ENCODE data around the gene FGF11. TPM values are rescaled to one million over a fixed set of nuclear protein-coding genes. Genes with fewer than 3 reads are reported as not detected.

Gene FGF11
- total and polyA plus RNA-seq, 12 donors, result 2.0 to 15.9 (median 7.6) TPM

DNA sequence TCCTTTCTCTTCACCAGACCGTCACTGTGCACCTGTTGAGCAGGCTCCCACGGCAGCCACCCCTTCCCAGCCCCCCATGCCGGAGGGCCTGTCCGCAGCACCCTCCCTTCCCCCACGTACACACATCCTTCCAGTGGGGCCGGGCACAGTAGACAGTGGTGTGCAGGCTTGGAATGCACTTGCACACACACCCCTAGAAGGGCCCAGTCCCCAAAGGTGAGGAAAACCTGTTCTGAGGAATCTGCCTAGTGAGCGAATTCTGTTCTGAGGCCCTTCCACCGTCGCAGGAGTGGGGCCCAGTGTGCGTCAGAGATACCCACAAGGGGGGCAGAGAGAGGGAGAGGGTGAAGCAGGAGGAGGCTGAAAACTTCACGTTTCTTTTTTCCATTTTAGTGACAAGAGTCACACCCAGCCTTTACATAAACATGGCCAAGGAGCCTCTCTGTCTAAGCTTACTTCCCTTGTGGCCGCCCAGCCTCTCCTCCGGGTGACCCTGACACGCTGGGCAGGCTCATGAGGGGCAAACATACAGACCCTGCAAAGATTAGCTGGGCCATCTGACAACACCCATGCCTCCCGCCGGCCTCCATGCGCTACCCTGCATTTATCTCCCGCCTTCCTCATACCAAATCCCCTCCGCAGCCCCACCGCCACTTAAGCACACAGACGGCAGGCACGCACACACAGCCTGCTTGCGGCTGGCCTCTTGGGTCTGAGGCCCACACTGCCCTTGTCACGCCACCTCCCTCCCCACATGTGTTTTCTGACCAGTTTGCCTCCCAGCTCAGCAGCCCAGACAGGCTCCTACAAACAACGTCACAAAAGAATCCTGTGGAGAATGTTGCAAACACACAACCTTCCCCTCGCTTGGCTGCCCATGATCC lies 38.3 kb downstream of the FGF11 start:
- H3K9me3 ChIP-seq, result no peaks in the 10 kb centered on the region
- H3K36me3 ChIP-seq, result peaks cover 0 to 12% (median 0%) of the 10 kb centered on the region in 9 donors
- ATAC-seq (peak in 7 of 8 donors; percentile 14 to 40 (median 30)), DNase-seq (peak; percentile 41 to 44)
- H3K27me3 ChIP-seq, result no peaks in the 10 kb centered on the region
- H3K4me1 ChIP-seq, result peaks cover 28 to 82% (median 58%) of the 10 kb centered on the region in 9 donors
- H3K27ac ChIP-seq, result peak overlapping the region; percentile 99 to 100 (median 100)
- peak overlapping the region; percentile 67 to 100 (median 97) for H3K4me3 ChIP-seq
- TF ChIP-seq, protein P1, sequence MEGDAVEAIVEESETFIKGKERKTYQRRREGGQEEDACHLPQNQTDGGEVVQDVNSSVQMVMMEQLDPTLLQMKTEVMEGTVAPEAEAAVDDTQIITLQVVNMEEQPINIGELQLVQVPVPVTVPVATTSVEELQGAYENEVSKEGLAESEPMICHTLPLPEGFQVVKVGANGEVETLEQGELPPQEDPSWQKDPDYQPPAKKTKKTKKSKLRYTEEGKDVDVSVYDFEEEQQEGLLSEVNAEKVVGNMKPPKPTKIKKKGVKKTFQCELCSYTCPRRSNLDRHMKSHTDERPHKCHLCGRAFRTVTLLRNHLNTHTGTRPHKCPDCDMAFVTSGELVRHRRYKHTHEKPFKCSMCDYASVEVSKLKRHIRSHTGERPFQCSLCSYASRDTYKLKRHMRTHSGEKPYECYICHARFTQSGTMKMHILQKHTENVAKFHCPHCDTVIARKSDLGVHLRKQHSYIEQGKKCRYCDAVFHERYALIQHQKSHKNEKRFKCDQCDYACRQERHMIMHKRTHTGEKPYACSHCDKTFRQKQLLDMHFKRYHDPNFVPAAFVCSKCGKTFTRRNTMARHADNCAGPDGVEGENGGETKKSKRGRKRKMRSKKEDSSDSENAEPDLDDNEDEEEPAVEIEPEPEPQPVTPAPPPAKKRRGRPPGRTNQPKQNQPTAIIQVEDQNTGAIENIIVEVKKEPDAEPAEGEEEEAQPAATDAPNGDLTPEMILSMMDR (IDR thresholded peaks at IDR 0.05), result no peak
- intact Hi-C loops (cut with DNase I), result loop anchor here in 8 of 10 donors (1.0 to 5.0 kb wide), 6 partner anchors 9 to 210 kb away; partner anchors contain the start of genes FGF11 (in 4 of the 8), TMEM102 (in 3 of the 8), KCTD11 (in 1 of the 8) and TP53 (in 1 of the 8)
- WGBS, 2 donors, result 15 to 17% methylated on average over 26 of the region's 26 CpGs

DNA sequence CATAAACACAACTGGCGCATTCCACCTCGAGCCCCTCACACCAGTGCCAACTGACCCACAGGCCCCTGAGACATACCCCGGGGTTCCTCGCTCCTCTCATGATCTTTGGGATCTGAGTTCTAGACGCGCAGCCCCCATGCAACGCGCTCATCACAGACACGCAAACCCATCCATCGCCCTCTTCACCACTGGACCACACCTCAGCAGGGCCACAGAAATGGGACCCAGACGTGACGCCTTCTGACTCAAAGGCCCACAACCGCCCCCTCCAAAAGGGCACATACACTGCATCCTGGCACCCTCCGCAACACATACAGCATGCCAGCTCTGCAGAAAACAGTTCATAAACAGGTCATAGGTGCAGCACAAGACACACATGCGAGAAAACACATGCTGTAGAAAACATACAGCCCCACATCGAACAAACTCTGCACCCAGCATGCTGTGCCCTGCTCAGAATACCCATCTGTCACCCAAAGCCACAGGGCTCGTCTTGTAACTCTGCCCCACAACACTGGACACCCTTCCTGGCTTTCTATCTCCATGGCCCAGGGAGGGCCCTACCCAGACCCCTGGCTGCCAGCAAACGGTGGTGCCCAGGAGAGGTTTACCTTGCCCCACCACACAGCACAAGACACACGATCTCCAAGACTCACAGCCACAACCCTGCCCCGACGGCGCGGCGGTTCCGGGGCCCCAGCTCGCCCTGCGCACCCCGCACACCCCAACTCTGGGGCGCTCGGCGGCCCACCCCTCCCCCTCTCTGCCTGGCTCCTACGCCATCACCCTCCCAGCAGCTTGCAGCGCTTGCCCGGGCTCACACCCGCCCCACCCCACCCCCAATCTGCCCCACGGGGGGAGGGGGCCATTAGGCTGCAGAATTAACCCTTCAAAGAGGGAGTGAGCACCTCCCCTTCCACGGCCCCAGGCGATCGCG lies 39.2 kb downstream of the FGF11 start:
- TF ChIP-seq, protein P1 (IDR thresholded peaks at IDR 0.05), result no peak
- intact Hi-C loops (cut with DNase I), result loop anchor here in 7 of 10 donors (1.0 to 5.0 kb wide), 5 partner anchors 10 to 209 kb away; partner anchors contain the start of genes FGF11 (in 3 of the 7), TMEM102 (in 3 of the 7), KCTD11 (in 1 of the 7) and TP53 (in 1 of the 7)
- Histone ChIP-seq H3K4me1 (peaks cover 28 to 83% (median 63%) of the 10 kb centered on the region in 9 donors), H3K9me3 (no peaks in the 10 kb centered on the region), H3K4me3 (peak overlapping the region; percentile 67 to 100 (median 97)), H3K27me3 (no peaks in the 10 kb centered on the region), H3K36me3 (peaks cover 0 to 12% (median 0%) of the 10 kb centered on the region in 9 donors), H3K27ac (peak overlapping the region; percentile 99 to 100 (median 100))
- ATAC-seq (peak; percentile 10 to 38 (median 18)), DNase-seq (peak; percentile 57 to 68)
- 18 to 21% methylated on average over 35 to 40 of the region's 40 CpGs for WGBS, 2 donors

DNA sequence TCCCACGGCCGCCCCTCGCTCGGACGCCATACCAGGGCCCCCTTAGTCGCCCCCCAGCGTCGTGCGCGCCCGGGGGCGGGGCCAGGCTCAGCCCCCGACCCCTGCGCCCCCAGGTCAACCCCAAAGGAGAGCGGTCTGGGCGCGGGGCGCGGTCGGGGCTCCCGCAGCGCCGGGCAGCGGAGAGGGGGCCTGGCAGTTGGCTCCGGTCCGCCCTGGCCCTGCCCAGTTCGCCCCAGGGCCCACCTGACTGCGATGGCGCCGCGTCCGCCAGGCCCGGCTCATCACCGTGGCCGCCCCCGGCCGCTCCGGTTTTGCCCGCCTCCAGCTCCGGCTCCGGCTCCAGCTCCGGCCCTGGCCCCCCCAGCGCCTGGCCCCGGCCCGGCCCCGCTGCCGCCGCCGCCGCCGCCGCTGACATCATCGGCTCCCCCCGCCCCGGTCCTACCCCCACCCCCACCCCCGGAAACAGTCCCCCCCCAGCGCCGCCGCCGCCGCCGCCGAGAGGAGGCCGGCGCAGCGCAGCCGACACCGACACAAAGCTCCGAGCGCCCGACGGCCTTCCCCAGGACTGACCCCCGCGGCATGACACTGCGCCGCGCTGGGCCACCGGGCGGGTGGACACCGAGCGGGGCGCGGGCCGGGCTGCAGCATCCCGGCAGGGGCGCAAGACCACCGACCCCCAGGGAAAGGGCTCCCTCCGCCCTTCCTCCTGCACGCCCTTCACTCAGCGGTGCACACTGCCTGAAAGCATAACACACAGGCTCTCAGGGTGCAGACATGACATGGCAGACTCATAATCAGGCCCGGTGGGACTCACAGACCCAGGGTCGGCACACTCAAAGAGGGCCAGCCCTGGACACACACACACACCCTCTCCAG lies 40.1 kb downstream of the FGF11 start, which contains the start of gene ZBTB4:
ZBTB4 (minus strand) TSS at position 419 of the 876 bp plus-strand sequence. CDS start 12,830 bp downstream, outside the sequence.
- peak in 5 of 8 donors; percentile 1 to 28 (median 6) for ATAC-seq
- H3K4me3 ChIP-seq, result peak within 1 kb of the TSS; percentile 67 to 100 (median 97)
- H3K27me3 ChIP-seq, result no peaks in the 10 kb centered on the region
- peaks cover 28 to 77% (median 58%) of the 10 kb centered on the region in 9 donors for H3K4me1 ChIP-seq
- no peaks in the 10 kb centered on the region for H3K9me3 ChIP-seq
- 0% methylated on average over 61 to 92 of the region's 92 CpGs for WGBS, 2 donors
- H3K27ac ChIP-seq, result peak within 1 kb of the TSS; percentile 99 to 100 (median 100)
- intact Hi-C loops (cut with DNase I), result loop anchor here in 8 of 10 donors (5.0 to 10.0 kb wide), 5 partner anchors 37 to 208 kb away; partner anchors contain the start of genes FGF11 (in 3 of the 8), KCTD11 (in 3 of the 8), TMEM102 (in 3 of the 8) and TMEM95 (in 1 of the 8)
- TF ChIP-seq, protein P1 (IDR thresholded peaks at IDR 0.05), result peak in 1 of 9 donors; percentile 2
- peaks cover 0 to 9% (median 0%) of the 10 kb centered on the region in 9 donors for H3K36me3 ChIP-seq
- DNase-seq, result peak; percentile 59 to 75

Measured in heart right ventricle (tissue), 16 donors.